Measurements from ENCODE around the gene FGD3.

Gene FGD3

DNA sequence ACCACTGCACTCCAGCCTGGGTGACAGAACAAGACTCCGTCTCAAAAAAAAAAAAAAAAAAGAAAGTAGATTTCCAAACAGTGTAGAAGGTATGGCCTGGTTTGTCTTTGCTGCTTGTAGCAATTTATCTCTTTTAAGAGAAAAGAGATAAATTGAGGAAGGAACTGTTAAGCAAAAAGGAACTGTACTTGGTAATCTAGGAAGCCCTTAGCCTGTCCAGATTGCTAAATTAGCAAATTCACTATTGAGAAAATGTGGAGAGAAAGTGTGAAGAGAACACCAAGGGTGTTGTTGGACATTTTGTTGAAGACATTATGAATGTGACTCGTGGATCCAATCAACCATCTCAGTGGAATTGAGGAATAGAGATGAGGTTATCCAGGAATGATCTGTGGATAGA lies 98.2 kb downstream of the FGD3 start:
- TF ChIP-seq, protein P1, sequence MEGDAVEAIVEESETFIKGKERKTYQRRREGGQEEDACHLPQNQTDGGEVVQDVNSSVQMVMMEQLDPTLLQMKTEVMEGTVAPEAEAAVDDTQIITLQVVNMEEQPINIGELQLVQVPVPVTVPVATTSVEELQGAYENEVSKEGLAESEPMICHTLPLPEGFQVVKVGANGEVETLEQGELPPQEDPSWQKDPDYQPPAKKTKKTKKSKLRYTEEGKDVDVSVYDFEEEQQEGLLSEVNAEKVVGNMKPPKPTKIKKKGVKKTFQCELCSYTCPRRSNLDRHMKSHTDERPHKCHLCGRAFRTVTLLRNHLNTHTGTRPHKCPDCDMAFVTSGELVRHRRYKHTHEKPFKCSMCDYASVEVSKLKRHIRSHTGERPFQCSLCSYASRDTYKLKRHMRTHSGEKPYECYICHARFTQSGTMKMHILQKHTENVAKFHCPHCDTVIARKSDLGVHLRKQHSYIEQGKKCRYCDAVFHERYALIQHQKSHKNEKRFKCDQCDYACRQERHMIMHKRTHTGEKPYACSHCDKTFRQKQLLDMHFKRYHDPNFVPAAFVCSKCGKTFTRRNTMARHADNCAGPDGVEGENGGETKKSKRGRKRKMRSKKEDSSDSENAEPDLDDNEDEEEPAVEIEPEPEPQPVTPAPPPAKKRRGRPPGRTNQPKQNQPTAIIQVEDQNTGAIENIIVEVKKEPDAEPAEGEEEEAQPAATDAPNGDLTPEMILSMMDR (IDR thresholded peaks at IDR 0.05; ENCODE audit: insufficient read depth, missing control alignments) = no peak
- no peak for FAIRE-seq

DNA sequence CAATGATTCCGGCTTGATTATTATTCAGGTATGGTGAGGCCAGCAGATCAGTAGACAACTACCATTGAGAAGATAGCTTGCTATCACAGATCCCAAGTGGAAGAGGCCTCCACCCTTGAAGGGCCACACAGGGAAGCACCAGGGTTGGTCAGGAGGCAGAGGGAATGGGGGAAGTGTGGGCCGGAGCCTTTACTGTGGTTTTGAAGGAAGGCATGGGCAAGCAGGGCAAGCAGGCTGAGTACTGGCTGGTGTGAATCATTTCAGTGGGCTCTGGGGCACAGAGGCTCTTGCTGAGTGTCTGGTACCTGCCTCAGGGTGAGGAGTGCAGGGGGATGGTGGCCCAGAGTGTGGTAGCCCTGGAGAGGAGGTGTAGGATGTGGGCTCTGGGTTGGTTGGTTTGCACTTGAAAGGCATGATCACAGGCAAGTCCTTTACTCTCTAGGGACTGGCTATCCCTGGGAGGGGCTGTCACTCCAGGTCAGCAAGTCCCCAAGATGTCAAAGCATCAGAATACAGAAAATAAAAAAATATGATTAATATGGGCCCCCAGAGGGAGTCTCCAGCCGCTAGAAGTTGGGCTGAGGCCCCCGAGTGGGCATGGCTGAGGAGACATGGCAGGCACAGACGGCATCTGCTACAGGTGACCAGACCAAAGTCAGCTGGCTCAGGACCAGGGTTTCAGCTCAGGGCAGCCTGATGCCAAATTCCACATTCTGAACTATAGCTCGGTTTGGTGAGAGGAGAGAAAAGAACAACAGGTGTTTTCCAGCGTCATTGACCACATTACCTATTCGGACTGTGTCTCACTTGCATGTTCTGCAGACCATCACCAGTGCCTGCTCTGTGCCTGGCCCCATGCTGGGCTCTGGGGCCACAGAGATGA lies 101.5 kb downstream of the FGD3 start:
- TF ChIP-seq, protein P1 (IDR thresholded peaks at IDR 0.05; ENCODE audit: insufficient read depth, missing control alignments) = no peak
- FAIRE-seq (no peak), DNase-seq (ENCODE audit: insufficient read length, low spot score) (no peak)

More for the DNA sequence above, 98.2 kb downstream of the FGD3 start:
- no peak for DNase-seq (ENCODE audit: insufficient read length, low spot score)

DNA sequence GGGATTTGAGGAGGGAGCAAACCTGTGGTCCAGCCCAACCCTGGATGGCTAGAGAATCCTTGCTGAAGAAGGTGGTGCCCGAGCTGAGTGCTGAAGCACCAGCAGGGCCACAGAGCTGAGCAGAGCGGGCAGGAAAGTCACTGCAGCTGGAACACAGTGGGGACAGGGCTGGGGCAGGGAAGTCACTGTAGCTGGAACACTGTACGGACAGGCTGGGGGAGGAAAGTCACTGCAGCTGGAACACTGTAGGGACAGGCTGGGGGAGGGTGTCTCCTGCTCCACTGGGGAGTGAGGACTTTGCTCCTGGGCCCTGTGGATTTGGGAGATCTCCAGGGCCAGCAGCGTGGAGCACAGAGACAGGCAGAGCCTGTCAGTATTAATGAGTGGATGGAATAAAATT lies 102.2 kb downstream of the FGD3 start:
- FAIRE-seq = no peak
- TF ChIP-seq, protein P1 (IDR thresholded peaks at IDR 0.05; ENCODE audit: insufficient read depth, missing control alignments) = no peak
- DNase-seq (ENCODE audit: insufficient read length, low spot score) = no peak

DNA sequence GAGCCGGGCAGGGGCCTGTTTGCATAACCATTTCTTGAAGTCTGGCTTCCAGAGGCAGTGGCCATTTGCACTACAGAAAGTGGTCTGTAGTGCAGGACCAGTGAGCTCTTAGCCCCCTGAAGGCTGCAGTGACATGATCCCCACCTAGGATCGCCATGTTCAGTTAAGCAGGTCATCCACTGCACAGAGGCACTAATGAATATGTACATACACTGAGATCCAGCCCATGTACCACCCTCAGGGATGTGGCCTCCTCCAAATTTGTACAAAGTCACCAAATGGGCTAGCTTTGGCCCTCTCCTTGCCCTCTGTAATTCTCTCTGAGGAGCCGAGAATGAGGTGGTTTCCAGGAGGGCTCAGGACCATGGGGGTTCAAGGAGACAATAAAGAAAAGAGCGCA lies 102.9 kb downstream of the FGD3 start:
- FAIRE-seq = no peak

DNA sequence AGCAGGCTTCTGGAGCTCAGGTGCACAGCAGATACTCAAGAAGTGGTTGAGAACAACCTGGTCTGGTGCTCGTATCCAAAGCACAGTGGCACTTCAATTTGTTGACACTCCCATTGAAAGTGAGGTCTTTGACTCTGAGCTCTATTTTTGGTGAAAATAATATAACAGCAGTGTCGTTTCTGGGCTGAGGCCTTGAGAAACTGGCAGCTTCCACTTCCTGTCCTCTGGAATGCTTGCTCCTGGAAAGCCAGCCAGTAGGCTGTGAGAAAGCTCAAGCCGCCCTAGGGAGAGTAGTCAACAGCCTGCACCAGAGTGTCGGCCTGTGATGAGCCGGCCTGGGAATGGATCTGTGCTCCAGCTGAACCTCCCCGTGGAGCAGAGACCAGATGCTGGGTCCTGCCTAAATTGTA lies 104.4 kb downstream of the FGD3 start:
- FAIRE-seq (no peak), DNase-seq (ENCODE audit: insufficient read length, low spot score) (no peak)
- TF ChIP-seq, protein P1 (IDR thresholded peaks at IDR 0.05; ENCODE audit: insufficient read depth, missing control alignments) = no peak

More for the DNA sequence above, 102.9 kb downstream of the FGD3 start:
- TF ChIP-seq, protein P1 (IDR thresholded peaks at IDR 0.05; ENCODE audit: insufficient read depth, missing control alignments) = no peak
- DNase-seq (ENCODE audit: insufficient read length, low spot score) = no peak

DNA sequence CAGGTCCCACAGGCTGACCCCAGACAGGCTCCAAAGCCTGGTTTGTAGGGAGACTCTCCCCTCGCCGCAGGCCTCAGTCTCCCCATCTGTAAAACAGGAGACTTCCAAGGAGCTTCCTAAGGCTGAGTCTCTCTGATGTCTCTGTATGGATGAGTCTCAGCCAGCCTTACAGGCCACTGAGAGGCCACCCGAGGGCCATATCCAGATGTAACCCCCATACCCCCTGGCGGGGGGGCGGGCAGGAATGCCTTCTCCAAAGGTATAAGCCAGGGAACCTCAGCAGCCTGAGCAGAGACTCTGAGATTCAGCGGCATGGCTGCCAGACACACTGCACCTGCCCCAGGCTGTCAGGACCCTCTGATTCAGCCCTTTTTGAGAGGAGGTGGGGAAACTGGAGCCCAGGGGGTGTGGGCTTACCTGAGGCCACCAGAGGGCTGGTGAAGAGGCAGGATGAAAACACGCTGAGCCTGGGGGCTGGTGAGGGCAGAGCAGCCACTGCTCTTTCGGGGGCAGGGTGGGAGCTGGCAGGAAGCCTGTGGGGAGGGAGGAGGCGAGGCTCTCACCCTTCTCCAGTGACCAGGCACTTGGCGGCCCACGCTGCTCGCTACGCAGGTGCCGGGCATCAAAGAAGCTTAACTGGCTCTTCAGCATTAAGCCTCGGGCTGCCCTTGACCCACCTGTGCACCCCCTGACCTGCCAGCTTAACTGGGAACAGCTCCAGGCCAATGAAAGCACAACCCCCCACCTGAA lies 105.6 kb downstream of the FGD3 start:
- TF ChIP-seq, protein P1 (IDR thresholded peaks at IDR 0.05; ENCODE audit: insufficient read depth, missing control alignments) = no peak
- DNase-seq (ENCODE audit: insufficient read length, low spot score) (no peak), FAIRE-seq (no peak)

Data from D721Med (cell line).